HL-60 (cell line): Measurements from ENCODE around the gene BMP15.

ENCODE experiments used
- CTCF ChIP-seq: IDR thresholded peaks from one replicate; pipeline ENCODE4 v1.5.1; 2011; ENCODE audit warnings: low read length, control low read depth, inconsistent platforms; ENCODE audit not compliant: insufficient read depth
- GABPA ChIP-seq: IDR thresholded peaks from 2 replicates; pipeline ENCODE4 v1.6.1; 2012; ENCODE audit warnings: low read depth
- POLR2AphosphoS5 ChIP-seq: IDR thresholded peaks from 2 replicates; pipeline ENCODE4 v1.6.1; 2012; ENCODE audit warnings: low read depth
- REST ChIP-seq: IDR thresholded peaks from 2 replicates; pipeline ENCODE4 v1.6.1; 2012; ENCODE audit warnings: low read depth; ENCODE audit not compliant: insufficient replicate concordance

GRCh38 chrX:50962156-50962555 lies 51.6 kb downstream of the BMP15 start:
- no peak for TF ChIP-seq POLR2AphosphoS5
- TF ChIP-seq CTCF: no peak
- TF ChIP-seq GABPA: no peak
- no peak for TF ChIP-seq REST
